ENCODE data around the gene TWIST2. TPM values are rescaled to one million over a fixed set of nuclear protein-coding genes. Genes with fewer than 3 reads are reported as not detected.

TWIST2 gene
- total RNA-seq, 2 donors from 2014 or later: 1.9 TPM; not detected in 1

- no peak overlapping the region for H3K27ac Mint-ChIP-seq
- Histone ChIP-seq H3K4me3 (ENCODE audit: low read length) (no peak overlapping the region), H3K27me3 (ENCODE audit: control insufficient read depth, insufficient read depth, low read length, poor library complexity, severe bottlenecking) (no peaks in the 10 kb centered on the region), H3K4me1 (ENCODE audit: control insufficient read depth, insufficient read depth, low read length) (no peaks in the 10 kb centered on the region), H3K27ac (ENCODE audit: low read depth, low read length) (no peak overlapping the region), H3K9me3 (ENCODE audit: control insufficient read depth, low read length) (no peaks in the 10 kb centered on the region), H3K9ac (ENCODE audit: extremely low read depth, low read length, poor library complexity, severe bottlenecking) (no peak overlapping the region), H3K36me3 (ENCODE audit: control insufficient read depth, insufficient read depth, low read length) (no peaks in the 10 kb centered on the region)
- no peak for DNase-seq
- no peaks in the 10 kb centered on the region for H3K27me3 Mint-ChIP-seq (ENCODE audit: insufficient read depth)
- H3K9me3 Mint-ChIP-seq: no peaks in the 10 kb centered on the region
- peaks cover 7% of the 10 kb centered on the region for H3K4me1 Mint-ChIP-seq
- no peaks in the 10 kb centered on the region for H3K36me3 Mint-ChIP-seq (ENCODE audit: low read depth)
- WGBS, 2 experiments (ENCODE audit: insufficient coverage in 1 of 2, insufficient read length in 1 of 2): 93 to 97% methylated on average over 24 to 29 of the region's 29 CpGs
- no peak overlapping the region for H3K4me3 Mint-ChIP-seq
- TF ChIP-seq, protein P1, sequence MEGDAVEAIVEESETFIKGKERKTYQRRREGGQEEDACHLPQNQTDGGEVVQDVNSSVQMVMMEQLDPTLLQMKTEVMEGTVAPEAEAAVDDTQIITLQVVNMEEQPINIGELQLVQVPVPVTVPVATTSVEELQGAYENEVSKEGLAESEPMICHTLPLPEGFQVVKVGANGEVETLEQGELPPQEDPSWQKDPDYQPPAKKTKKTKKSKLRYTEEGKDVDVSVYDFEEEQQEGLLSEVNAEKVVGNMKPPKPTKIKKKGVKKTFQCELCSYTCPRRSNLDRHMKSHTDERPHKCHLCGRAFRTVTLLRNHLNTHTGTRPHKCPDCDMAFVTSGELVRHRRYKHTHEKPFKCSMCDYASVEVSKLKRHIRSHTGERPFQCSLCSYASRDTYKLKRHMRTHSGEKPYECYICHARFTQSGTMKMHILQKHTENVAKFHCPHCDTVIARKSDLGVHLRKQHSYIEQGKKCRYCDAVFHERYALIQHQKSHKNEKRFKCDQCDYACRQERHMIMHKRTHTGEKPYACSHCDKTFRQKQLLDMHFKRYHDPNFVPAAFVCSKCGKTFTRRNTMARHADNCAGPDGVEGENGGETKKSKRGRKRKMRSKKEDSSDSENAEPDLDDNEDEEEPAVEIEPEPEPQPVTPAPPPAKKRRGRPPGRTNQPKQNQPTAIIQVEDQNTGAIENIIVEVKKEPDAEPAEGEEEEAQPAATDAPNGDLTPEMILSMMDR (conservative IDR thresholded peaks at IDR 0.05): no peak
Observed at GRCh38 chr2:238890618-238891456, 43.0 kb downstream of the TWIST2 start.

- 94 to 97% methylated on average over 15 to 29 of the region's 29 CpGs for WGBS, 2 experiments (ENCODE audit: insufficient coverage in 1 of 2, insufficient read length in 1 of 2)
- H3K4me3 Mint-ChIP-seq: no peak overlapping the region
- H3K27ac Mint-ChIP-seq: no peak overlapping the region
- no peaks in the 10 kb centered on the region for H3K9me3 Mint-ChIP-seq
- H3K36me3 Mint-ChIP-seq (ENCODE audit: low read depth): no peaks in the 10 kb centered on the region
- Histone ChIP-seq H3K27me3 (ENCODE audit: control insufficient read depth, insufficient read depth, low read length, poor library complexity, severe bottlenecking) (no peaks in the 10 kb centered on the region), H3K4me3 (ENCODE audit: low read length) (no peak overlapping the region), H3K36me3 (ENCODE audit: control insufficient read depth, insufficient read depth, low read length) (no peaks in the 10 kb centered on the region), H3K9ac (ENCODE audit: extremely low read depth, low read length, poor library complexity, severe bottlenecking) (no peak overlapping the region), H3K4me1 (ENCODE audit: control insufficient read depth, insufficient read depth, low read length) (no peaks in the 10 kb centered on the region), H3K27ac (ENCODE audit: low read depth, low read length) (no peak overlapping the region), H3K9me3 (ENCODE audit: control insufficient read depth, low read length) (no peaks in the 10 kb centered on the region)
- H3K27me3 Mint-ChIP-seq (ENCODE audit: insufficient read depth): no peaks in the 10 kb centered on the region
- peaks cover 10% of the 10 kb centered on the region for H3K4me1 Mint-ChIP-seq
- no peak for DNase-seq
- TF ChIP-seq, protein P1 (conservative IDR thresholded peaks at IDR 0.05): no peak
Observed at GRCh38 chr2:238891457-238892203, 43.7 kb downstream of the TWIST2 start.

DNA sequence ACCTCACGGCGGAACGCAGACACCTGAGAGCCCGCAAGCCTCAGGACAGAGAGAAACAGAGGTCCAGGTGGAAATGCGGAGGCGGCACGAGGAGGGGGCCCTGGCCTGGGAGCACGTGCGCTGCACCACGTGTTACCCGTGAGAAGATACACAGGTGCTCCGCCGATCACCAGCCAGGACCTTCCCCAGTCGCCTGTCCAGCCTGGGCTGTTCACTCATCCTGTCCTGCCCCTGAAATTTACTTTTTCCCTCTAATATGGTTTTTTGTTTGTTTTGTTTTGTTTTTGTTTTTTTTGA is 44.3 kb downstream of the TWIST2 start:
- WGBS, 2 experiments (ENCODE audit: insufficient coverage in 1 of 2, insufficient read length in 1 of 2): 94 to 98% methylated on average over 11 to 14 of the region's 14 CpGs
- Histone ChIP-seq H3K4me3 (ENCODE audit: low read length) (no peak overlapping the region), H3K27ac (ENCODE audit: low read depth, low read length) (no peak overlapping the region), H3K9me3 (ENCODE audit: control insufficient read depth, low read length) (no peaks in the 10 kb centered on the region), H3K27me3 (ENCODE audit: control insufficient read depth, insufficient read depth, low read length, poor library complexity, severe bottlenecking) (no peaks in the 10 kb centered on the region), H3K9ac (ENCODE audit: extremely low read depth, low read length, poor library complexity, severe bottlenecking) (no peak overlapping the region), H3K36me3 (ENCODE audit: control insufficient read depth, insufficient read depth, low read length) (no peaks in the 10 kb centered on the region), H3K4me1 (ENCODE audit: control insufficient read depth, insufficient read depth, low read length) (no peaks in the 10 kb centered on the region)
- H3K9me3 Mint-ChIP-seq: no peaks in the 10 kb centered on the region
- H3K36me3 Mint-ChIP-seq (ENCODE audit: low read depth): no peaks in the 10 kb centered on the region
- no peak for DNase-seq
- H3K27ac Mint-ChIP-seq: no peak overlapping the region
- H3K4me3 Mint-ChIP-seq: no peak overlapping the region
- TF ChIP-seq, protein P1 (conservative IDR thresholded peaks at IDR 0.05): no peak
- peaks cover 10% of the 10 kb centered on the region for H3K4me1 Mint-ChIP-seq
- no peaks in the 10 kb centered on the region for H3K27me3 Mint-ChIP-seq (ENCODE audit: insufficient read depth)

Measured in endodermal cell (in vitro differentiated cells).